ENCODE measurements around the gene NEUROD6. TPM values are rescaled to one million over a fixed set of nuclear protein-coding genes. Genes with fewer than 3 reads are reported as not detected.

The NEUROD6 gene
- total RNA-seq, 1 donor from 2014 or later, result not detected

GRCh38 chr7:31302356-31302755 is 38.2 kb downstream of the NEUROD6 start:
- Histone ChIP-seq H3K4me1 (no peaks in the 10 kb centered on the region), H3K27ac (no peak overlapping the region), H3K27me3 (no peaks in the 10 kb centered on the region), H3K9me3 (no peaks in the 10 kb centered on the region), H3K36me3 (no peaks in the 10 kb centered on the region), H3K4me3 (no peak overlapping the region)
- intact Hi-C loops (cut with DNase I), result no loop called here
- DNase-seq (ENCODE audit: low spot score in 2 of 2), result no peak
- no peak for TF ChIP-seq CTCF (IDR thresholded peaks at IDR 0.05)

- H3K4me1 ChIP-seq, result no peaks in the 10 kb centered on the region
- H3K27me3 ChIP-seq, result no peaks in the 10 kb centered on the region
- intact Hi-C loops (cut with DNase I), result no loop called here
- H3K27ac ChIP-seq, result no peak overlapping the region
- DNase-seq (ENCODE audit: low spot score in 2 of 2), result no peak
- TF ChIP-seq CTCF (IDR thresholded peaks at IDR 0.05), result no peak
- no peak overlapping the region for H3K4me3 ChIP-seq
- no peaks in the 10 kb centered on the region for H3K36me3 ChIP-seq
- no peaks in the 10 kb centered on the region for H3K9me3 ChIP-seq
Measured at GRCh38 chr7:31299336-31299735, 41.2 kb downstream of the NEUROD6 start.

GRCh38 chr7:31290601-31291000 is 49.9 kb downstream of the NEUROD6 start:
- Histone ChIP-seq H3K9me3 (no peaks in the 10 kb centered on the region), H3K4me3 (no peak overlapping the region)

More at GRCh38 chr7:31290601-31291000, 49.9 kb downstream of the NEUROD6 start:
- intact Hi-C loops (cut with DNase I), result no loop called here
- Histone ChIP-seq H3K36me3 (no peaks in the 10 kb centered on the region), H3K4me1 (no peaks in the 10 kb centered on the region), H3K27me3 (no peaks in the 10 kb centered on the region), H3K27ac (no peak overlapping the region)
- no peak for TF ChIP-seq CTCF (IDR thresholded peaks at IDR 0.05)
- no peak for DNase-seq (ENCODE audit: low spot score in 2 of 2)

Other genes starting within 250 kb of the NEUROD6 start
- not detected for gene ITPRID1, start 173.4 kb upstream of the NEUROD6 start, total RNA-seq